Choroid plexus epithelial cell (primary cell): ENCODE measurements around the gene SLC35F1.

Experiments
- DNase-seq: peaks from one replicate; pipeline ENCODE4 v3.0.0-alpha.2; 2010; ENCODE audit warnings: low read depth
- H3K4me3 ChIP-seq: 2 replicates; pipeline ENCODE4 v1.5.1; 2011; ENCODE audit warnings: low read depth, mild to moderate bottlenecking, control low read depth, low read length, moderate library complexity
- CTCF ChIP-seq: conservative IDR thresholded peaks from 2 replicates; pipeline ENCODE4 v1.5.1; 2011; ENCODE audit warnings: low read depth, mild to moderate bottlenecking, control low read depth, inconsistent platforms, low read length, moderate library complexity

The SLC35F1 gene

GRCh38 chr6:117924690-117925089 is 17.6 kb downstream of the SLC35F1 start:
- TF ChIP-seq CTCF, result no peak
- no peak for DNase-seq
- H3K4me3 ChIP-seq, result no peak overlapping the region

GRCh38 chr6:117927866-117928265 is 20.8 kb downstream of the SLC35F1 start:
- TF ChIP-seq CTCF, result no peak
- DNase-seq, result no peak
- H3K4me3 ChIP-seq, result no peak overlapping the region

GRCh38 chr6:117928833-117929232 is 21.8 kb downstream of the SLC35F1 start:
- no peak for DNase-seq
- H3K4me3 ChIP-seq, result no peak overlapping the region
- TF ChIP-seq CTCF, result no peak

GRCh38 chr6:117929501-117929900 is 22.4 kb downstream of the SLC35F1 start:
- no peak for DNase-seq
- H3K4me3 ChIP-seq, result no peak overlapping the region
- TF ChIP-seq CTCF, result no peak

- no peak for DNase-seq
Observed at GRCh38 chr6:117930645-117931044, 23.6 kb downstream of the SLC35F1 start.

GRCh38 chr6:117932001-117932400 is 24.9 kb downstream of the SLC35F1 start:
- H3K4me3 ChIP-seq, result no peak overlapping the region
- no peak for DNase-seq
- TF ChIP-seq CTCF, result no peak

More at GRCh38 chr6:117930645-117931044, 23.6 kb downstream of the SLC35F1 start:
- H3K4me3 ChIP-seq, result no peak overlapping the region
- TF ChIP-seq CTCF, result no peak

- no peak for DNase-seq
- TF ChIP-seq CTCF, result no peak
- no peak overlapping the region for H3K4me3 ChIP-seq
Observed at GRCh38 chr6:117932676-117933075, 25.6 kb downstream of the SLC35F1 start.
